Neuronal stem cell (in vitro differentiated cells): ENCODE measurements around the gene BTBD1.

ENCODE experiments used
- DNase-seq: peaks from one replicate; pipeline ENCODE4 v3.0.0-alpha.2; 2013; ENCODE audit warnings: low spot score
- H2AFZ ChIP-seq: one replicate; pipeline ENCODE4 v1.6.1; 2013; ENCODE audit warnings: mild to moderate bottlenecking, low read length, inconsistent platforms
- H2AK5ac ChIP-seq: 2 replicates; pipeline ENCODE4 v1.6.1; 2013; ENCODE audit warnings: low read depth, mild to moderate bottlenecking, inconsistent platforms, low read length, moderate library complexity, mixed read lengths
- H2BK120ac ChIP-seq: 2 replicates; pipeline ENCODE4 v1.6.1; 2013; ENCODE audit warnings: low read depth, mild to moderate bottlenecking, inconsistent platforms, low read length, moderate library complexity, mixed read lengths
- H2BK12ac ChIP-seq: one replicate; pipeline ENCODE4 v1.6.1; 2013; ENCODE audit warnings: low read length, inconsistent platforms
- H2BK15ac ChIP-seq: 2 replicates; pipeline ENCODE4 v1.6.1; 2013; ENCODE audit warnings: mild to moderate bottlenecking, low read length, inconsistent platforms, mixed read lengths
- H2BK5ac ChIP-seq: one replicate; pipeline ENCODE4 v1.6.1; 2013; ENCODE audit warnings: inconsistent platforms, mild to moderate bottlenecking, low read length, moderate library complexity
- H3K14ac ChIP-seq: one replicate; pipeline ENCODE4 v1.6.1; 2013; ENCODE audit warnings: low read length, inconsistent platforms
- H3K18ac ChIP-seq: 2 replicates; pipeline ENCODE4 v1.6.1; 2013; ENCODE audit warnings: low read length, inconsistent platforms
- H3K23ac ChIP-seq: 2 replicates; pipeline ENCODE4 v1.6.1; 2013; ENCODE audit warnings: low read depth, mild to moderate bottlenecking, mixed read lengths, low read length, inconsistent platforms; ENCODE audit not compliant: poor library complexity
- H3K27ac ChIP-seq: replicated peaks from 3 replicates; pipeline ENCODE4 v1.5.1; 2013; ENCODE audit warnings: low read length, inconsistent platforms
- H3K27me3 ChIP-seq, 3 experiments: 2 replicates each; pipeline ENCODE4 v1.6.1; 2013; ENCODE audit warnings: low read length in 3 of 3, mild to moderate bottlenecking in 2 of 3, inconsistent platforms in 1 of 3, low read depth in 1 of 3, mixed read lengths in 1 of 3, moderate library complexity in 1 of 3; ENCODE audit not compliant: control insufficient read depth in 3 of 3, insufficient read depth in 3 of 3
- H3K36me3 ChIP-seq, 2 donors: replicated peaks in 1 of 2; 2 replicates each; pipeline ENCODE4 v1.6.1; 2013; ENCODE audit warnings: low read length in 2 of 2; ENCODE audit not compliant: control insufficient read depth in 2 of 2, insufficient read depth in 2 of 2
- H3K4ac ChIP-seq: 2 replicates; pipeline ENCODE4 v1.6.1; 2013; ENCODE audit warnings: inconsistent platforms, mild to moderate bottlenecking, low read length, moderate library complexity
- H3K4me1 ChIP-seq, 2 donors: 1 replicate in 1 of 2; 2 replicates in 1 of 2; pipeline ENCODE4 v1.6.1; 2013; ENCODE audit warnings: low read length in 2 of 2, low read depth in 1 of 2; ENCODE audit not compliant: control insufficient read depth in 2 of 2, insufficient read depth in 1 of 2
- H3K4me2 ChIP-seq: one replicate; pipeline ENCODE4 v1.6.1; 2013; ENCODE audit warnings: mild to moderate bottlenecking, low read length, inconsistent platforms; ENCODE audit not compliant: insufficient read depth, poor library complexity, severe bottlenecking
- H3K4me3 ChIP-seq, 2 donors: 2 replicates each; pipeline ENCODE4 v1.5.1; 2013; ENCODE audit warnings: low read length in 2 of 2, mild to moderate bottlenecking in 2 of 2, inconsistent platforms in 1 of 2, moderate library complexity in 1 of 2
- H3K79me1 ChIP-seq: one replicate; pipeline ENCODE4 v1.6.1; 2013; ENCODE audit warnings: low read depth, mild to moderate bottlenecking, inconsistent platforms, low read length, moderate library complexity
- H3K9ac ChIP-seq: one replicate; pipeline ENCODE4 v1.6.1; 2013; ENCODE audit warnings: mild to moderate bottlenecking, low read depth, low read length, inconsistent platforms; ENCODE audit not compliant: poor library complexity
- H3K9me3 ChIP-seq, 2 donors: replicated peaks in 1 of 2; 2 replicates each; pipeline versions ENCODE3 to v1.6.1; 2013; ENCODE audit warnings: low read length in 2 of 2, mild to moderate bottlenecking in 2 of 2, inconsistent platforms in 1 of 2, low read depth in 1 of 2, mixed read lengths in 1 of 2, moderate library complexity in 1 of 2; ENCODE audit not compliant: control insufficient read depth in 2 of 2, insufficient read depth in 1 of 2
- H4K8ac ChIP-seq: one replicate; pipeline ENCODE4 v1.6.1; 2013; ENCODE audit warnings: low read depth, mild to moderate bottlenecking, inconsistent platforms, low read length, moderate library complexity
- H4K91ac ChIP-seq: one replicate; pipeline ENCODE4 v1.6.1; 2013; ENCODE audit warnings: low read length, low read depth, mild to moderate bottlenecking, inconsistent platforms; ENCODE audit not compliant: poor library complexity
- WGBS, 2 donors: extraction: QIAGEN DNeasy Blood & Tissue Kit; methylation state at CpG; one replicate each; pipeline ENCODE4 v1.1.7; 2013; ENCODE audit warnings: missing lambda C conversion rate in 2 of 2, mixed read lengths in 1 of 2; ENCODE audit not compliant: insufficient read length in 2 of 2, insufficient replicate concordance in 1 of 2; ENCODE audit errors: extremely low coverage in 2 of 2; 5-methylcytosine and 5-hydroxymethylcytosine counted together

Gene BTBD1

DNA sequence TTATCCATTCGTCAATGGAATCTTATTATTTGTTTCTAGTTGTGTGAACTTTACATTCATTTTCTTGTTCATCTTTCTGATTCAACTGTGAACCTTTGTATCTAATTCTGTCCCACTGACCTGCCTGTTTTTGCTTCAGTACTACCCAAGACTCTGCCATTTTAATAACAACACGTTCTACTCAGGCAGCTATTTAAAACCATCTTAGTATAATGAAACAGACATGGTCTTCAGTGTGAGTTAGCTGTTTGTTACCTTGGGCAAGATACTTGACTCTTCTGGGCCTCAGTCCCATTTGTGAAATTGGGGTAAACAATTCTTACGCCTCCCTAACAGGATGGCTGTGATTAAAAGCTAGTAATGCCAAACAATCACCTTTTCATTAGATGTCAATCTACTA, 1.6 kb downstream of the BTBD1 start:
- Histone ChIP-seq H3K4me3 (peak overlapping the region in 1 of 2 donors; percentile 71), H3K14ac (no peak overlapping the region), H3K79me1 (peaks cover 2% of the 10 kb centered on the region), H3K4me2 (no peak overlapping the region), H3K18ac (no peak overlapping the region), H3K36me3 (peaks cover 0 to 37% of the 10 kb centered on the region in 2 donors), H2BK15ac (no peak overlapping the region), H3K9me3 (peaks cover 0 to 11% of the 10 kb centered on the region in 2 donors), H2AK5ac (no peak overlapping the region), H2AFZ (no peak overlapping the region), H3K27me3 (no peaks in the 10 kb centered on the region), H3K4me1 (peaks cover 2 to 8% of the 10 kb centered on the region in 2 donors), H2BK12ac (no peak overlapping the region), H4K8ac (no peak overlapping the region), H3K27ac (no peak overlapping the region), H4K91ac (no peak overlapping the region), H2BK5ac (no peak overlapping the region), H3K9ac (no peak overlapping the region), H3K23ac (no peak overlapping the region), H3K4ac (no peak overlapping the region), H2BK120ac (no peak overlapping the region)
- WGBS, 2 donors = no CpG with 5 or more reads among the region's 3 CpGs
- no peak for DNase-seq

DNA sequence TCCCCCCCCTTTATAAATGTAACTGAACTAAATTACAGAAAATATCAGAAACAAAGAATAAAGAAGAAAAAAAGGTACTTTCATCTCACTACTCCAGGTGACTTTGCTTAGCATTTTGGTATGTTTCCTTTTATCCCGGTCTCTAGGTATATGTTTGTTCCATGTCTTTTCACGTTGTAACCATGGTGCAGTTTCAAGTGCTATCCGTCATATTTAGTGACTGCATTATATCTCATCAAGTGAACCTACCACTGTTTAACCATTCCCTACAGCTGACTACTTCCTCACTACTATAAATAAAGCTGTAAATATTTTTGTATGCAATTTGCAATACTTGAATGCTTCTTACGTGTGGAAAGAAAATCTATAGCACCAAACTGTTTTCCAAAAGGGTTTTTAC, 2.2 kb downstream of the BTBD1 start:
- no peak overlapping the region for H3K27ac ChIP-seq
- H3K4me1 ChIP-seq = peaks cover 2 to 8% of the 10 kb centered on the region in 2 donors
- no peak overlapping the region for H3K14ac ChIP-seq
- H3K9me3 ChIP-seq = peaks cover 0 to 11% of the 10 kb centered on the region in 2 donors
- no peak overlapping the region for H2BK120ac ChIP-seq
- no peak overlapping the region for H3K4me2 ChIP-seq
- H2AK5ac ChIP-seq = no peak overlapping the region
- H2BK5ac ChIP-seq = no peak overlapping the region
- H2BK15ac ChIP-seq = no peak overlapping the region
- no peak overlapping the region for H3K18ac ChIP-seq
- DNase-seq = no peak
- H4K91ac ChIP-seq = no peak overlapping the region
- H3K36me3 ChIP-seq = peaks cover 0 to 37% of the 10 kb centered on the region in 2 donors
- H2BK12ac ChIP-seq = no peak overlapping the region
- H3K79me1 ChIP-seq = peaks cover 2% of the 10 kb centered on the region
- H3K4me3 ChIP-seq = peak overlapping the region in 1 of 2 donors; percentile 71
- H4K8ac ChIP-seq = no peak overlapping the region
- no peaks in the 10 kb centered on the region for H3K27me3 ChIP-seq
- no peak overlapping the region for H3K4ac ChIP-seq
- no peak overlapping the region for H3K23ac ChIP-seq
- H3K9ac ChIP-seq = no peak overlapping the region
- H2AFZ ChIP-seq = no peak overlapping the region
- WGBS, 2 donors = no CpG with 5 or more reads among the region's 4 CpGs

DNA sequence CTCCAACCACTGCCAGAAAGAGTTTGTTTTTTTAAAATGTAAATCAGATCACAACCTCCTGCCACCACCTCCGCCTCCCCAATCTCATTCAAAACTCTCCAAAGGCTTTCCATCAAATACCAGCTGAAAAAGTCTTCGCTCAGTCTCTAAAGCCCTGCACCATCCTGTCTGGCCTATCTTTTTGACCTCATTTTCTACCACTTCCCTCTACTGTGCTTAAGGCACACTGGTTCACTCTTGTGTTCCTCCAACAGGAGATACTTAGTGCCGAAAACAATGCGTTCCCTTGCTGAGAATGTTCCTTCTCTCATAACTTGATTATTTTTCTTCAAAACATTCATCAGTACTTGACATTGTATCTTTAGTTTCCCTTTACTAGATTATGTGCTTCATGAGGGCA, 3.5 kb downstream of the BTBD1 start:
- no CpG with 5 or more reads among the region's 4 CpGs for WGBS, 2 donors
- H4K91ac ChIP-seq = no peak overlapping the region
- no peak overlapping the region for H3K14ac ChIP-seq
- H4K8ac ChIP-seq = no peak overlapping the region
- H3K27me3 ChIP-seq = no peaks in the 10 kb centered on the region
- no peak overlapping the region for H2AK5ac ChIP-seq
- no peak overlapping the region for H3K23ac ChIP-seq
- H3K79me1 ChIP-seq = peaks cover 2% of the 10 kb centered on the region
- H2AFZ ChIP-seq = no peak overlapping the region
- H3K9me3 ChIP-seq = peaks cover 0 to 11% of the 10 kb centered on the region in 2 donors
- peaks cover 0 to 41% of the 10 kb centered on the region in 2 donors for H3K36me3 ChIP-seq
- H3K18ac ChIP-seq = no peak overlapping the region
- H2BK5ac ChIP-seq = no peak overlapping the region
- no peak overlapping the region for H3K4ac ChIP-seq
- no peak overlapping the region for H2BK12ac ChIP-seq
- no peak overlapping the region for H2BK120ac ChIP-seq
- H2BK15ac ChIP-seq = no peak overlapping the region
- no peak overlapping the region for H3K4me3 ChIP-seq
- H3K9ac ChIP-seq = no peak overlapping the region
- peaks cover 2 to 8% of the 10 kb centered on the region in 2 donors for H3K4me1 ChIP-seq
- no peak for DNase-seq
- no peak overlapping the region for H3K4me2 ChIP-seq
- H3K27ac ChIP-seq = no peak overlapping the region

DNA sequence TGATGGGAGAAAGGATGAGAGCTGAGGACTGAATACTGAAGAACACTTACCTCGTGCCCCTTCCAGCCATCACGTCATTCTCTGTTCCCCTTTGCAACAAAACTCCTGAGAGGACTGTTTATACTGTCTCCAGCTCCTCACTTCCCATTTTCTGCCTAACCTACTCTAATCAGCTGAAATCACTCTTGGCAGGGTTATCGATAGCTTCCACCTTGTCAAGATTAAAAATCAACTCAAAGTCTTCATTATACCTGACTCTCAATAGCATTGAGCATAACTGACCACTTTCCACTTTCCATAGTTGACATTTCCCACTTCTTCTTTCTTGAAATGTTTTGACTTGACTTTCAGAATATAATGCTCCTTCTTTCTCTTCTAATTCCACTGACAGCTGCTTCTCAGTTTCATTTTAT, 4.3 kb downstream of the BTBD1 start:
- H3K4me2 ChIP-seq = no peak overlapping the region
- peaks cover 2 to 8% of the 10 kb centered on the region in 2 donors for H3K4me1 ChIP-seq
- no peak overlapping the region for H2BK120ac ChIP-seq
- no peak overlapping the region for H3K4me3 ChIP-seq
- no peak overlapping the region for H2BK15ac ChIP-seq
- H3K14ac ChIP-seq = no peak overlapping the region
- DNase-seq = no peak
- no CpG with 5 or more reads among the region's 3 CpGs for WGBS, 2 donors
- H3K27ac ChIP-seq = no peak overlapping the region
- H4K91ac ChIP-seq = no peak overlapping the region
- no peak overlapping the region for H3K9ac ChIP-seq
- no peak overlapping the region for H2AFZ ChIP-seq
- no peak overlapping the region for H3K4ac ChIP-seq
- H4K8ac ChIP-seq = no peak overlapping the region
- H3K18ac ChIP-seq = no peak overlapping the region
- H3K79me1 ChIP-seq = peaks cover 2% of the 10 kb centered on the region
- no peaks in the 10 kb centered on the region for H3K27me3 ChIP-seq
- H3K36me3 ChIP-seq = peaks cover 0 to 45% of the 10 kb centered on the region in 2 donors
- no peak overlapping the region for H2AK5ac ChIP-seq
- peaks cover 0 to 11% of the 10 kb centered on the region in 2 donors for H3K9me3 ChIP-seq
- H2BK12ac ChIP-seq = no peak overlapping the region
- no peak overlapping the region for H3K23ac ChIP-seq
- no peak overlapping the region for H2BK5ac ChIP-seq
